Mononuclear cell (primary cell): ENCODE data around the gene NFX1. TPM values are rescaled to one million over a fixed set of nuclear protein-coding genes. Genes with fewer than 3 reads are reported as not detected.

Experiments used
- H3K27me3 ChIP-seq: 2 replicates; pipeline ENCODE4 v1.6.0; 2011; ENCODE audit warnings: low read length, control low read depth; ENCODE audit not compliant: insufficient read depth
- H3K4me1 ChIP-seq: 2 replicates; pipeline ENCODE4 v1.5.1; 2011; ENCODE audit warnings: mild to moderate bottlenecking, low read length, control low read depth; ENCODE audit not compliant: insufficient read depth
- H3K4me3 ChIP-seq: 2 replicates; pipeline ENCODE4 v1.5.1; 2011; ENCODE audit warnings: mild to moderate bottlenecking, low read length, moderate library complexity
- H3K9me3 ChIP-seq: 2 replicates; pipeline ENCODE4 v1.5.1; 2011; ENCODE audit warnings: low read depth, mild to moderate bottlenecking, control low read depth, low read length
- total RNA-seq: library from RNA; depleted of rRNA; stranded (reverse); fragments of >200 nt; gene quantifications from one replicate; pipeline ENCODE4 v1.2.3, GENCODE V29; 2012

The NFX1 gene
- 32.0 TPM for total RNA-seq

DNA sequence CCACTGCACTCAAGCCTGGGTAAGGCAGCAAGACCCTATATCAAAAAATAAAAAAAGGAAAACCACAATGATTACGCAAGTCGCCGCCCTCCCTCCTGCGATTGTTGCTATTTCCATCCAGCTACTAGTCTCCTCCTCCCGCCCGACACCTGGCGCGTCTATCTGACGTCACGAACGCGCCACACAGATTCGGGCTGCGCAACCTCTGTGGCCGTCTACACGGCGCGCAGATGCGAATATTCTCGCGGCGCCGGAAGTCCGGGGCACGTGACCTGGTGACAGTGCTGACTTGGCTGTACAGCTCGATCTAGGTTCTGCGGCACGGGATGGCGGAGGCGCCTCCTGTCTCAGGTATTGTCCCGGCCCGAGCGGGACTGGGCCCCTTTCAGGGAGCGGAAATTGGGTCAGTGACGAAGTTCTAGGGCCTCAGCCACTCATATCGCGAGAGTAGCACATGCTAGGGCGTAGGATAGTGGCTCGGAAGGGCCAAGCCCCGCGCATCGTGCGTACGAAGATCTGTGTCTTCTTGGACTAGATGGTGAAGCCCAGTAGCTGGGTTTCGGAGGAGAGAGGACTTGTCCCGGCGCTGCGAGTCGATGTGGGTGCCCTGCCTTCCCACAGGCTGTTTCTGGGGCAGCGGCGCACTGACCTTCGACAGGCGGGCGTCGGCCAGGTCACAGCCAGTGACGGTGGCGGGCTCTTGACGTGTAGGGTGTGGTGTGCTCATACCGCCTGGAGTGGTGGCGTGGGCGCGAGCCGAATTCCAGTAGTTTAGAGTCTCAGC is at the start of gene NFX1:
Gene NFX1 (plus strand): TSS at position 270 of the 784 bp plus-strand sequence. CDS start 57 bp downstream, at position 327.
- peaks cover 46% of the 10 kb centered on the region for H3K4me1 ChIP-seq
- no peaks in the 10 kb centered on the region for H3K27me3 ChIP-seq
- peak within 1 kb of the TSS; percentile 53 for H3K4me3 ChIP-seq
- H3K9me3 ChIP-seq: no peaks in the 10 kb centered on the region

DNA sequence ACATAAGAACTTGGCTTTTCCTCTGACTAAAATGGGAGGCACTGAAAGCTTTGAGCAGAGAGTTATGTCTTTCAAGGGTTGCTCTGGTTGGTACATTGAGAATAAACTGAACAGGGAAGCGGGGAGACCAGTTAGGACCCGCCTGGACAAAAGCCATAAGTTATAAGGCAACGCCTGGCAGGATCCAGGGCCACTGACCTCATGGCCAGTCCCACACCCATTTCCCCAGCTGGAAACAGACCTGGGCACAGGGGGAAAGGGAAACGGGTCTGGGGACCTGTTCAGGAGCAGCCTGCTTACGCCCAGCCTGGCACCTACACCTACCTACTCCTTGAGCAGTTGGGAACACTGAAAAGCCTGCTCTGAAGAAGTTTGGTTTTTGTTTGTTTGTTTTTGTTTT is 49.0 kb upstream of the NFX1 start:
- Histone ChIP-seq H3K27me3 (no peaks in the 10 kb centered on the region), H3K4me1 (no peaks in the 10 kb centered on the region), H3K4me3 (no peak overlapping the region), H3K9me3 (no peaks in the 10 kb centered on the region)

DNA sequence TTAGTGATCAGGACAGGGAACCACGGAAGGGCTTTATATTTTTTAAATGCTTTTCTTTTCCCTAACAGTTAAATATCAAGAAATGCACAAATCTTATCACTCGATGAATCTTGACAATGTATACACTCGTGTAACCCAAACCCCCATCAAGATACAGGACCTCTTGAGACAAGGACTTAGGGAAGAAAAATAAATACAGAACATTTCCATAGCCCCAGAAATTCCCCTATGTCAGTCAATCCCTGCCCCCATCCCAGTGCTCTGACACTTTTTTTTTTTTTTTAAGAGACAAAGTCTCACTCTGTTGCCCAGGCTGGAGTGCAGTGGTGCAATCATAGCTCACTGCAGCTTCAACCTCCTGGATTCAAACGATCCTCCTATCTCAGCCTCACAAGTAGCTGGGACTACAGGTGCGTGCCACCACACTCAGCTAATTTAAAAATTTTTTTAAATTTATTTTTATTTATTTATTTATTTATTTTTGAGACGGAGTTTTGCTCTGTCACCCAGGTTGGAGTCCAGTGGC is 47.6 kb upstream of the NFX1 start:
- Histone ChIP-seq H3K27me3 (no peaks in the 10 kb centered on the region), H3K4me1 (no peaks in the 10 kb centered on the region), H3K4me3 (no peak overlapping the region), H3K9me3 (no peaks in the 10 kb centered on the region)

DNA sequence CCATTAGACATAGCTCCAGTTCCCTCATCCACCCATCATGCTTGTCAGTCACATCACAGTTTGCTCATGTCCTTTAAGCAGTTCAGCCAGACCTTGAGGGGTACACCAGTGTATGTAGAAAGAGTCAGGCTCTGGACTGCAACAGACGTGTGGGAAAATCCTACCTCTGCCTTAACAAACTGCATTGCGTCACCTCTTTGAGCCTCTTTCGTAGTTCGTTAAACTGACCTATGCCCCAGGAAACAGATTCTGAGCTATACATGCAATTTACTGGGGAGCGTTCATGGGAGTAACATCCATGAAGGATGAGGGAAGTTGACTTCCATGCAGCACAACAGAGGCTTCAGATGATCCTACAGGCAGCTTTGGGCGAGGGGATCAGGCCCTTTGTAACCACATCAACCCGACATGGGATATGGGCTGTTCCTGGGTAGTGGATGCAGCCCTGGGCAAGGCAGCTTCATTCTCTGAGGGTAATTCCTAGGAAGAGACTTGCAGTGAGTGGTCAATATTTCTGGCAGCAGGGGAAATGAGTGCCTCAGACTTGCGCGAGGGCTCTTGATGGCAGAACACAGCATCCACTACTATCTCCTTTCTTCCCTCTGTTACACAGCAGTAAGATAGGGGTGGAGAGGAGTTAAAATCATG is 46.1 kb upstream of the NFX1 start:
- no peaks in the 10 kb centered on the region for H3K4me1 ChIP-seq
- no peaks in the 10 kb centered on the region for H3K27me3 ChIP-seq
- no peaks in the 10 kb centered on the region for H3K9me3 ChIP-seq
- no peak overlapping the region for H3K4me3 ChIP-seq

DNA sequence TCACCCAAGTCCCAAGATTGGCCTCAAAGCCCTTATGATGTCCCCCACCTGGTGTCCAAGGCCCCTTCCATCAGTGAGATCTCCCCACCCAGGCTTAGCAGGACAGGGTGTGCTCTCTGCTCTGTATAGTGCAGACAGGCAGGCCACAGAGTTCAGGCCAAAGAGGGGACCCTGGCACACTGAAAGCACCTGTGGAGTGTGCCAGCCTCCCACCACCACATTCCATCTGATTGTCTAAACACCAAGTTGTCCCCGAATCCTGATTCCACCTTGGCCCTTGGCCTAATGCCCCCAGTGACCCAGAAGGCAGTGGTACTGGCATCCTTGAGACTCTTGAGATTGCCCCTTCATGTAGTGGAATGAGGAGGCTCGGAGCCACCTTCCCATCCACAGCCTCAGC is 45.0 kb upstream of the NFX1 start:
- H3K4me1 ChIP-seq: no peaks in the 10 kb centered on the region
- H3K4me3 ChIP-seq: no peak overlapping the region
- no peaks in the 10 kb centered on the region for H3K27me3 ChIP-seq
- no peaks in the 10 kb centered on the region for H3K9me3 ChIP-seq

DNA sequence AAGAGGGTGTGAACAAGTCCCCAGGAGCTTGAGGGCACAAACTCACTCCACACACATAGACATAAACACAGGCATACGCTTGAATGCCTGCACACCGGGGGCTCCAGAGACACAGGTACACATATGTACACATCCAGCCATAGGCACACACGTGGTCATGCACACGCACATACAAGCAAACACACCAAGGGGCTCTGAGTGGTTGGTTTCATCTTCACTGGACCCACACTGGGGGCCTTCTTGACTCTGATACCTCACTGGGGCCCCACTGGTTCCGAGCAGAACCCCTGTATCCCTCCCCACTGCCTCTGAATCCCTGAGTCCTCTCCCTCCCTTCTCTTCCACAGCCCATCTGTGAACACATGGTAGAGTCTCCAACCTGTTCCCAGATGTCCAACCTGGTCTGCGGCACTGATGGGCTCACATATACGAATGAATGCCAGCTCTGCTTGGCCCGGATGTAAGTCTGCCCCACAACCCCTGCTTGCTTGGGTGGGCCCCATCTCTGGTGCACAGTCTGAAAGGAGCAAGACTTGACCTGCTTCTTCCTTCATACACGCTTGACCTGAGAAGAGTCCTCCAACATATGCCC is 44.0 kb upstream of the NFX1 start:
- no peaks in the 10 kb centered on the region for H3K27me3 ChIP-seq
- H3K4me1 ChIP-seq: no peaks in the 10 kb centered on the region
- no peak overlapping the region for H3K4me3 ChIP-seq
- H3K9me3 ChIP-seq: no peaks in the 10 kb centered on the region

DNA sequence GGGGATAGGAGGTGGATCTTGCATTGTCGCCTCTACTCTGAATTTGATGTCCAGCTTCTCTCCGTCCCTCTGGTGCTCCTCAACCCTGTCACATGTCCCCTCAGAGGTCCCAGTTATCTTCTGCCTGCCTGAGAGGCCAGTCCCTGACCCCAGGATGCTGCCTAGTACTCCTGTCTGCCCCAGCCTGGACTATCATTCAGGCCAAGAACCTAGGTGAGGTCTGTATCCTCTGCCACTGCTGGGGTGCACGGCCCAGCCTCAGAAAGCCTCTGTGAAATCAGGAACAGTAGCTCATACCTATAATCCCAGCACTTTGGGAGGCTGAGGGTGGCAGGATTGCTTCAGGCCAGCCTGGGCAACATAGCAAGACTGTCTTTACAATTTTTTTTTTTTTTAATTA is 41.7 kb upstream of the NFX1 start:
- Histone ChIP-seq H3K27me3 (no peaks in the 10 kb centered on the region), H3K9me3 (no peaks in the 10 kb centered on the region), H3K4me1 (no peaks in the 10 kb centered on the region), H3K4me3 (no peak overlapping the region)

DNA sequence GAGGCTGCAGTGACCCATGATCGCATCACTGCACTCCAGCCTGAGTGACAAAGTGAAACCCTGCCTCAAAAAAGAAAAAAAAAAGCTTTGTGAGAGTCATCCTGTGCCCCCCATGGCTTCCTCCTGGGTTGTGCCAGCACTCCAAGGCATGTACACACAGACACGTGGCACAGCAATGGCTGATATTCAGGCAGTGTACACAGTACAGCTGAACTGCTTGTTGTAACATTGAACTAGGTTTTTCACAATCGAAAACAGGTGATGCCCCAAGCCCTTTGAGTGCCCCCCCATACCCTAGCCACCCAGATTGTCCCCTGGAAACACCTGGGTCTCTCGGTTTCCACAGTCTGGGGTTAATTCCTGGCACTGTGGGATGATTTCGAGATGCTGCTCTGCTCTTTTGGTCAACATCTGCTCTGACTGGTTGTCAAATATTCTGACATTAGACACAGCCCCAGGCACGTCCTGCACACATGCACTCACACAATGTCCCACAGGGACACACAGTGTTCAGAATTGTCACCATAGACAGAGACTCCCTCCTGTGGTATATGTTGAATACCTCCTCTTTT is 41.1 kb upstream of the NFX1 start:
- H3K9me3 ChIP-seq: no peaks in the 10 kb centered on the region
- H3K4me1 ChIP-seq: no peaks in the 10 kb centered on the region
- no peaks in the 10 kb centered on the region for H3K27me3 ChIP-seq
- H3K4me3 ChIP-seq: no peak overlapping the region

DNA sequence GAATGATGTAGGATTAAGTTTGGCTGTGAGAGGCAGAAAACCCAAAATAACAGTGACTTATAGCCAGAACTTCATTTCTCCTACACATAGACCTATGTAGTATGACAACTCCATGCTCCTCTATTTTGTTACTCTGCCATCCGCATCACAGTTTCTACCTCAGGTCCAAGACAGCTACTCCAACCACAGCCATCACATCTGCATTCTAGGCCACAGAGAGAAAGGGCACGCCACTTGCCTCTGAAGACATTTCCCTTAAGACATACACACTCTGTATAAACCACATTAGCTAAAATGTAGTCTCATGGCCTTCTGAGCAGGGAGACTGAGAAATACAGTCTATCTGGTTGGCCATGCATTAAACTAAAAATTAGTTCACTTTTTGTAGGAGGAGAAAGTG is 40.3 kb upstream of the NFX1 start:
- Histone ChIP-seq H3K4me3 (no peak overlapping the region), H3K9me3 (no peaks in the 10 kb centered on the region), H3K27me3 (no peaks in the 10 kb centered on the region), H3K4me1 (no peaks in the 10 kb centered on the region)

DNA sequence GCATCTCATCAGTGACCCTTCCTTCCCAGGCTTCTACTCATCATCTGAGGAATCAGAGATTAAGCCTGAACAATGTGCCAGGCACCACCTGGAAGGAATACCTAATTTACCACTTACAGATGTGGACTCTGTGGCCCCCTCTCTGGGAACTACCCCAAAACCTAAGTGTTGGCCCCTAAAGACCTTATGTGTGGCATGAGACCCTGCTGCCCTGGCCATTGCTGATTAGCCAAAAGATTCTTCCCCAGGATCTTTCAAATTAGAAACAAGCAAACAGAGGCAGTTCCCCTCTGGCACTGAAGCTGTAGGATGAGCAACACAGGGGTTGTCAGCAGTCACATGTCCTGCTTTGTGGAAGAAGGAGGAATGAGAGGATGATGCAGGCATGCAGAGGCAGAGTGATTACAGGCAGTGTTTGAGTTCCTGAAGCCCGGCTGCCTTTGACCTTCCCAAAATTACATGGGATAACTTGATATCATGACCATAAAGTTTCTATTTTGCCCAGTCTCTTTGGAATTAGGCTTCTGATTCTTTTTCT is 39.8 kb upstream of the NFX1 start:
- Histone ChIP-seq H3K9me3 (no peaks in the 10 kb centered on the region), H3K4me1 (no peaks in the 10 kb centered on the region), H3K4me3 (no peak overlapping the region), H3K27me3 (no peaks in the 10 kb centered on the region)

DNA sequence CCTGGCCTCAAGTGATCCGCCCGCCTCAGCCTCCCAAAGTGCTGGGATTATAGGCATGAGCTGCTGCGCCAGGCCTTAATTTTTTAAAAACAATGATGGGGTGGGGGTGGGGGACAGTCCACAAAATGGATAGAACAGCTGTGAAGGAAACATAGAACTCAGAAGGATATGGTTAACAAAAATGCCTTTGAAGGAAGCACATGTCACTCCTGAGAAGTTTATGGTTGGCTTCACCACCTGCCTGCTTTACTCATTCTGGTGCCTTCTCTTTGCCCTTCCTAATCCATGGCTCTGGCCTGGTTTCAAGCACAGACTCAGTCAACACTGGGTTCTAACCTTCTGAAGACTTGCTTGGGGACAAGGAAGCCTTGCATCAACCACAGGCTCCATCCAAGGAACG is 36.1 kb upstream of the NFX1 start:
- no peaks in the 10 kb centered on the region for H3K9me3 ChIP-seq
- H3K27me3 ChIP-seq: no peaks in the 10 kb centered on the region
- H3K4me1 ChIP-seq: no peaks in the 10 kb centered on the region

DNA sequence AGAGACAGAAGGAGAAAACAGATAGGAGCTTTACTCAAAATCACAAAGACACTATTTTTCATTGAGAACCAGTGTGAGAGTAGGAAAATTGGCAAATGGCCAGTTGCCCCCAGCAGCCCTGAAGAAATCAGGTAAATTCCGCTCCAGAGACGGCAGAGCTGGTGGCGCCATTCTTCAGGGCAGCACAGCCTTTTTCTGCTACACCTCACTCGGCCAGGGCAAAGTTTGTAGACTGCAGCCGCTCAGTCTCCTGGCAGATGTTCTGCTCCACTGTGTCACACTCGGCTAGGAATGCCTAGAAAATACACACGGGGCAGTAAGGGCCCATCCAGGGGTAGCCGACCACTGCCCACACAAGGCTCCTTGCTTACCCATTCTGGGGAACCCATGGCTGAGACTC is 35.3 kb upstream of the NFX1 start:
- Histone ChIP-seq H3K4me3 (no peak overlapping the region), H3K27me3 (no peaks in the 10 kb centered on the region), H3K9me3 (no peaks in the 10 kb centered on the region), H3K4me1 (no peaks in the 10 kb centered on the region)

More for the DNA sequence above, 36.1 kb upstream of the NFX1 start:
- H3K4me3 ChIP-seq: no peak overlapping the region

DNA sequence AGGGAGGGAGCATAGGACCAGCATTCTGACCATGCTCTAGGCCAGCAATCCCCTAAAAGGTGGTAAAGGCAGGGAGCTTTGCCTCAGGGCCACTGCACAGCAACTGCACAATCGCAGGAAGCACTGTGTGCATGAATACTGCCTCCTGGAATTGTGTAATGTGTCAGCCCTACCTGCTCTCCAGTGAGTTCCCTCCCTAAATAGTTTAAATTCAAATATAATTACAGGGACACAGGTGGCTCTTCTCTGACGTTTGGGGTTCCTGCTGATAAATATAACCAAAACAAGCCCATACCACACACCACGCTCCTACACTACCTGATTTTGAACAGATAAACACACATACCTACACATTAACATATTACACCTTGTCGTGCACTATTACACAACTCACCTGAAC is 34.8 kb upstream of the NFX1 start:
- H3K27me3 ChIP-seq: no peaks in the 10 kb centered on the region
- no peak overlapping the region for H3K4me3 ChIP-seq
- no peaks in the 10 kb centered on the region for H3K4me1 ChIP-seq
- H3K9me3 ChIP-seq: no peaks in the 10 kb centered on the region

DNA sequence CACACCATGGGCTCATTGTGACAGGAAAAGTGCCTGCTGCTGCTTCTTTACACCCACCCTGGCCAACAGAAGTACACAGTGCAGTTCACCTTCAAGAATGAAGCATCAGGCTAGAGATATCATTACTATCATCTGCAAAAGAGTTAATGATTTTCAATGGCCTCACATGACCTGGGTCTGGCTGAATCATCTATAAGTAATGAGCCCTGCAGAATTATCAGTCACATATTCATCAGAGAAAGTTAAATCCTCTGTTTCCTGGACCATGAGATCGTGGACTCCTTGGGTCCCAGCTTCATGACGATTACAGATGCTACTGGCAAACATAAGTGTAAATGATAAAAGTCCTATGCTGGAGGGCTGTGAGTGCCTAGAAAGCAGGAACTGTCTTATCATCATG is 34.1 kb upstream of the NFX1 start:
- H3K27me3 ChIP-seq: no peaks in the 10 kb centered on the region
- H3K4me1 ChIP-seq: no peaks in the 10 kb centered on the region
- no peaks in the 10 kb centered on the region for H3K9me3 ChIP-seq
- no peak overlapping the region for H3K4me3 ChIP-seq

DNA sequence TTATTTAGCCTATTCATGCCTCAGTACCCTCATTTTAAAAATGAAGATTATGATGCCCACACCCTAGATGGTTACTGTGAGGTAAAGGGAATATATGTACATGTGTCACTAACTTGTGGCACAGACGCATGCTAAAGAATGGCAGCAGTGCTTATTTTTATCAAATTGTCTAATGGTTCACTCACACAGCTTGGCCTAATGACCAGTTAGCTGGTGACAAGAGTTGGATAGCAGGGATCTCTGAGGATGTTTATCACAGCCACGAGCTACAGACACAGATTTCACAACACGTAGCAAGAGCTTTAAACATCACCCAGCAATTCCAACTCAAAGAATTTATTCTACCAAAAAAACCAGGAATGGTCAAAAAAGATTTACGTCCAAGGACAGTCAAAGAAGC is 33.0 kb upstream of the NFX1 start:
- Histone ChIP-seq H3K4me1 (no peaks in the 10 kb centered on the region), H3K27me3 (no peaks in the 10 kb centered on the region), H3K4me3 (no peak overlapping the region), H3K9me3 (no peaks in the 10 kb centered on the region)
